ENCODE data around the gene RETREG3. TPM values are rescaled to one million over a fixed set of nuclear protein-coding genes. Genes with fewer than 3 reads are reported as not detected.
A peak's percentile ranks its signal among the peaks of the same experiment; 100 is the strongest.

Gene RETREG3
- total and polyA plus RNA-seq, 2 donors (not counting 1 experiment from before 2014, with no cell fraction given) = 37.5 to 67.0 TPM

GRCh38 chr17:42538482-42538881 lies 70.7 kb downstream of the RETREG3 start:
- Histone ChIP-seq H3K9ac (ENCODE audit: insufficient read depth, low read length) (no peak overlapping the region), H3K4me1 (ENCODE audit: control insufficient read depth, extremely low read depth, insufficient read depth, low read length) (peaks cover 11% of the 10 kb centered on the region), H3K9me3 (ENCODE audit: control insufficient read depth, insufficient read depth, low read depth, low read length) (no peaks in the 10 kb centered on the region), H3K36me3 (ENCODE audit: control insufficient read depth, insufficient read depth, low read length) (peaks cover 17% of the 10 kb centered on the region), H3K27ac (ENCODE audit: insufficient read depth, low read length) (no peak overlapping the region), H3K79me2 (ENCODE audit: control insufficient read depth, insufficient read depth, low read length) (peaks cover 9% of the 10 kb centered on the region), H3K27me3 (ENCODE audit: control insufficient read depth, insufficient read depth, low read length) (no peaks in the 10 kb centered on the region), H4K20me1 (ENCODE audit: control insufficient read depth, extremely low read depth, insufficient read depth, low read length) (no peaks in the 10 kb centered on the region), H3K4me3 (replicated peaks in 1 of 4; ENCODE audit: control extremely low read depth in 1 of 4, insufficient read depth in 1 of 4, low read depth in 3 of 4, low read length in 4 of 4) (no peak overlapping the region), H3K4me2 (ENCODE audit: extremely low read depth, insufficient read depth, low read length) (no peak overlapping the region), H2AFZ (ENCODE audit: low read length) (no peak overlapping the region)
- no peak for DNase-seq (ENCODE audit: low read depth in 2 of 2)
- TF ChIP-seq CTCF (conservative IDR thresholded peaks at IDR 0.05 in 1 of 2, IDR thresholded peaks at IDR 0.05 in 1 of 2; ENCODE audit: low read depth in 1 of 2, low read length in 2 of 2) (no peak), EZH2 (IDR thresholded peaks at IDR 0.05; ENCODE audit: low read length, missing control alignments) (no peak)

- Histone ChIP-seq H3K27ac (ENCODE audit: insufficient read depth, low read length) (no peak overlapping the region), H3K79me2 (ENCODE audit: control insufficient read depth, insufficient read depth, low read length) (peaks cover 9% of the 10 kb centered on the region), H3K4me2 (ENCODE audit: extremely low read depth, insufficient read depth, low read length) (no peak overlapping the region), H3K9me3 (ENCODE audit: control insufficient read depth, insufficient read depth, low read depth, low read length) (no peaks in the 10 kb centered on the region), H2AFZ (ENCODE audit: low read length) (no peak overlapping the region), H3K4me3 (replicated peaks in 1 of 4; ENCODE audit: control extremely low read depth in 1 of 4, insufficient read depth in 1 of 4, low read depth in 3 of 4, low read length in 4 of 4) (peak overlapping the region in 1 of 4 experiments; percentile 14), H3K9ac (ENCODE audit: insufficient read depth, low read length) (no peak overlapping the region), H3K4me1 (ENCODE audit: control insufficient read depth, extremely low read depth, insufficient read depth, low read length) (peaks cover 11% of the 10 kb centered on the region), H3K27me3 (ENCODE audit: control insufficient read depth, insufficient read depth, low read length) (no peaks in the 10 kb centered on the region), H3K36me3 (ENCODE audit: control insufficient read depth, insufficient read depth, low read length) (peaks cover 12% of the 10 kb centered on the region), H4K20me1 (ENCODE audit: control insufficient read depth, extremely low read depth, insufficient read depth, low read length) (no peaks in the 10 kb centered on the region)
- TF ChIP-seq CTCF (conservative IDR thresholded peaks at IDR 0.05 in 1 of 2, IDR thresholded peaks at IDR 0.05 in 1 of 2; ENCODE audit: low read depth in 1 of 2, low read length in 2 of 2) = no peak
- no peak for TF ChIP-seq EZH2 (IDR thresholded peaks at IDR 0.05; ENCODE audit: low read length, missing control alignments)
- no peak for DNase-seq (ENCODE audit: low read depth in 2 of 2)
These were observed 71.2 kb downstream of the RETREG3 start for GRCh38 chr17:42537826-42538451.

- TF ChIP-seq EZH2 (IDR thresholded peaks at IDR 0.05; ENCODE audit: low read length, missing control alignments) (no peak), CTCF (conservative IDR thresholded peaks at IDR 0.05 in 1 of 2, IDR thresholded peaks at IDR 0.05 in 1 of 2; ENCODE audit: low read depth in 1 of 2, low read length in 2 of 2) (no peak)
- H3K36me3 ChIP-seq (ENCODE audit: control insufficient read depth, insufficient read depth, low read length) = peaks cover 12% of the 10 kb centered on the region
- peak overlapping the region; percentile 70 for H3K27ac ChIP-seq (ENCODE audit: insufficient read depth, low read length)
- peak overlapping the region; percentile 76 to 85 (median 78) for H3K4me3 ChIP-seq (replicated peaks in 1 of 4; ENCODE audit: control extremely low read depth in 1 of 4, insufficient read depth in 1 of 4, low read depth in 3 of 4, low read length in 4 of 4)
- H3K4me1 ChIP-seq (ENCODE audit: control insufficient read depth, extremely low read depth, insufficient read depth, low read length) = peaks cover 11% of the 10 kb centered on the region
- peaks cover 9% of the 10 kb centered on the region for H3K79me2 ChIP-seq (ENCODE audit: control insufficient read depth, insufficient read depth, low read length)
- H3K4me2 ChIP-seq (ENCODE audit: extremely low read depth, insufficient read depth, low read length) = peak overlapping the region; percentile 89
- H4K20me1 ChIP-seq (ENCODE audit: control insufficient read depth, extremely low read depth, insufficient read depth, low read length) = no peaks in the 10 kb centered on the region
- no peak overlapping the region for H2AFZ ChIP-seq (ENCODE audit: low read length)
- DNase-seq (ENCODE audit: low read depth in 2 of 2) = no peak
- H3K9ac ChIP-seq (ENCODE audit: insufficient read depth, low read length) = peak overlapping the region; percentile 82
- no peaks in the 10 kb centered on the region for H3K27me3 ChIP-seq (ENCODE audit: control insufficient read depth, insufficient read depth, low read length)
- H3K9me3 ChIP-seq (ENCODE audit: control insufficient read depth, insufficient read depth, low read depth, low read length) = no peaks in the 10 kb centered on the region
These were observed 71.9 kb downstream of the RETREG3 start for GRCh38 chr17:42537156-42537805.

Measured in fibroblast of lung (primary cell).